Fibroblast of mammary gland (primary cell): ENCODE measurements around the gene NXPE4.
"Not testable (repeated sequence)": the region's sequence is repeated elsewhere in the genome, so short reads cannot be mapped to it uniquely, and the experiment has no call there.

Experiments
- DNase-seq: peaks from one replicate; pipeline ENCODE4 v3.0.0-alpha.2; 2010; ENCODE audit warnings: low read depth
- H3K4me3 ChIP-seq: 2 replicates; pipeline ENCODE4 v1.5.1; 2011; ENCODE audit warnings: low read depth, mild to moderate bottlenecking, low read length, moderate library complexity; ENCODE audit not compliant: control insufficient read depth
- TF ChIP-seq, protein P1 (sequence below): conservative IDR thresholded peaks from 2 replicates; pipeline ENCODE4 v1.5.1; 2011; ENCODE audit warnings: low read depth, low read length, inconsistent platforms; ENCODE audit not compliant: control insufficient read depth, insufficient read depth

NXPE4 gene

GRCh38 chr11:114615448-114616361 is 20.1 kb upstream of the NXPE4 start:
- TF ChIP-seq, protein P1, sequence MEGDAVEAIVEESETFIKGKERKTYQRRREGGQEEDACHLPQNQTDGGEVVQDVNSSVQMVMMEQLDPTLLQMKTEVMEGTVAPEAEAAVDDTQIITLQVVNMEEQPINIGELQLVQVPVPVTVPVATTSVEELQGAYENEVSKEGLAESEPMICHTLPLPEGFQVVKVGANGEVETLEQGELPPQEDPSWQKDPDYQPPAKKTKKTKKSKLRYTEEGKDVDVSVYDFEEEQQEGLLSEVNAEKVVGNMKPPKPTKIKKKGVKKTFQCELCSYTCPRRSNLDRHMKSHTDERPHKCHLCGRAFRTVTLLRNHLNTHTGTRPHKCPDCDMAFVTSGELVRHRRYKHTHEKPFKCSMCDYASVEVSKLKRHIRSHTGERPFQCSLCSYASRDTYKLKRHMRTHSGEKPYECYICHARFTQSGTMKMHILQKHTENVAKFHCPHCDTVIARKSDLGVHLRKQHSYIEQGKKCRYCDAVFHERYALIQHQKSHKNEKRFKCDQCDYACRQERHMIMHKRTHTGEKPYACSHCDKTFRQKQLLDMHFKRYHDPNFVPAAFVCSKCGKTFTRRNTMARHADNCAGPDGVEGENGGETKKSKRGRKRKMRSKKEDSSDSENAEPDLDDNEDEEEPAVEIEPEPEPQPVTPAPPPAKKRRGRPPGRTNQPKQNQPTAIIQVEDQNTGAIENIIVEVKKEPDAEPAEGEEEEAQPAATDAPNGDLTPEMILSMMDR = no peak
- no peak for DNase-seq
- H3K4me3 ChIP-seq = no peak overlapping the region

- H3K4me3 ChIP-seq = no peak overlapping the region
- no peak for DNase-seq
- TF ChIP-seq, protein P1 = no peak
Observed at GRCh38 chr11:114614127-114614720, 18.6 kb upstream of the NXPE4 start.

DNA sequence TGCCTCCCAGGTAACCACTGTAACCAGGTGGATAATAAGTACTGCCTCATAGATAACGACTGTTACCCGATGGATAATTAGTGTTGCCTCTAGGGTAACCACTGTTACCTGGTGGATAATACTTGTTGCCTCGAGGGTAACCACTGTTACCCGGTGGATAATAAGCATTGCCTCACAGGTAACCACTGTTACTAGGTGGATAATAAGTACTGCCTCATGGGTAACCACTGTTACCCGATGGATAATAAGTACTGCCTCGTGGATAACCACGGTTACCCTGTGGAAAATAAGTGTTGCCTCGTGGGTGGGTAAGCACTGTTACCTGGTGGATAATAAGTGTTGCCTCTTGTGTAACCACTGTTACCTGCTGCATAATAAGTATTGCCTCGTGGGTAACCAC is 17.5 kb upstream of the NXPE4 start:
- not testable (repeated sequence) for DNase-seq

GRCh38 chr11:114612686-114613085 is 17.1 kb upstream of the NXPE4 start:
- no peak overlapping the region for H3K4me3 ChIP-seq
- TF ChIP-seq, protein P1 = no peak
- DNase-seq = no peak

More for the DNA sequence above, 17.5 kb upstream of the NXPE4 start:
- H3K4me3 ChIP-seq = not testable (repeated sequence)

DNA sequence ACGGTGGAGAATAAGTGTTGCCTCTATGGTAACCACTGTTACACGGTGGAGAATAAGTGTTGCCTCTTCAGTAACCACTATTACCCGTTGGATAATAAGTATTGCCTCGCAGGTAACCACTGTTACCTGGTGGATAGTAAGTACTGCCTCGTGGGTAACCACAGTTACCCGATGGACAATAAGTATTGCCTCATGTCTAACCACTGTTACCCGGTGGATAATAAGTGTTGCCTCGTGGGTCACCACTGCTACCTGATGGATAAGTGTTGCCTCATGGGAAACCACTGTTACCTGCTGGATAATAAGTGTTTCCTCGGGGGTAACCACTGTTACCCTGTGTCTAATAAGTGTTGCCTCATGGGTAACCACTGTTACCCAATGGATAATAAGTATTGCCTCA is 16.6 kb upstream of the NXPE4 start:
- not testable (repeated sequence) for DNase-seq

GRCh38 chr11:114610984-114611944 is 15.7 kb upstream of the NXPE4 start:
- TF ChIP-seq, protein P1 = peak; percentile 26
- peak; percentile 20 for DNase-seq
- H3K4me3 ChIP-seq = no peak overlapping the region

More for the DNA sequence above, 16.6 kb upstream of the NXPE4 start:
- H3K4me3 ChIP-seq = not testable (repeated sequence)

- DNase-seq = no peak
- no peak overlapping the region for H3K4me3 ChIP-seq
- TF ChIP-seq, protein P1 = no peak
Observed at GRCh38 chr11:114610550-114610949, 15.0 kb upstream of the NXPE4 start.
